Ishikawa (cell line): ENCODE data around the gene COL23A1.

Source experiments
- CEBPB ChIP-seq: IDR thresholded peaks from 2 replicates; pipeline ENCODE4 v1.6.1; 2012
- CREB1 ChIP-seq: IDR thresholded peaks from 2 replicates; pipeline ENCODE4 v1.6.1; 2012; ENCODE audit warnings: low read depth
- EGR1 ChIP-seq: IDR thresholded peaks from 2 replicates; pipeline ENCODE4 v1.6.1; 2012
- EP300 ChIP-seq: IDR thresholded peaks from 2 replicates; pipeline ENCODE4 v1.6.1; 2012; ENCODE audit warnings: borderline replicate concordance
- FOXM1 ChIP-seq: IDR thresholded peaks from 2 replicates; pipeline ENCODE4 v1.6.1; 2012; ENCODE audit warnings: low read depth, borderline replicate concordance
- NFIC ChIP-seq: IDR thresholded peaks from 2 replicates; pipeline ENCODE4 v1.6.1; 2012
- RAD21 ChIP-seq: IDR thresholded peaks from 2 replicates; pipeline ENCODE4 v1.6.1; 2012; ENCODE audit warnings: low read depth
- TAF1 ChIP-seq: IDR thresholded peaks from 2 replicates; pipeline ENCODE4 v1.6.1; 2012; ENCODE audit warnings: low read depth, mild to moderate bottlenecking
- TCF12 ChIP-seq: IDR thresholded peaks from 2 replicates; pipeline ENCODE4 v1.6.1; 2012; ENCODE audit warnings: low read depth
- TEAD4 ChIP-seq: IDR thresholded peaks from 2 replicates; pipeline ENCODE4 v1.6.1; 2012
- YY1 ChIP-seq: IDR thresholded peaks from 2 replicates; pipeline ENCODE4 v1.6.1; 2012; ENCODE audit warnings: low read depth
- ZBTB7A ChIP-seq: IDR thresholded peaks from 2 replicates; pipeline ENCODE4 v1.6.1; 2012; ENCODE audit warnings: low read depth
- TF ChIP-seq, protein P1 (sequence below): IDR thresholded peaks from 2 replicates; pipeline ENCODE4 v1.6.1; 2012
- TF ChIP-seq, protein P2 (sequence below): IDR thresholded peaks from 2 replicates; pipeline ENCODE4 v1.6.1; 2012
- TF ChIP-seq, protein P3 (sequence below): IDR thresholded peaks from 2 replicates; pipeline ENCODE4 v1.6.1; 2012; ENCODE audit warnings: low read depth, mild to moderate bottlenecking

The COL23A1 gene

DNA sequence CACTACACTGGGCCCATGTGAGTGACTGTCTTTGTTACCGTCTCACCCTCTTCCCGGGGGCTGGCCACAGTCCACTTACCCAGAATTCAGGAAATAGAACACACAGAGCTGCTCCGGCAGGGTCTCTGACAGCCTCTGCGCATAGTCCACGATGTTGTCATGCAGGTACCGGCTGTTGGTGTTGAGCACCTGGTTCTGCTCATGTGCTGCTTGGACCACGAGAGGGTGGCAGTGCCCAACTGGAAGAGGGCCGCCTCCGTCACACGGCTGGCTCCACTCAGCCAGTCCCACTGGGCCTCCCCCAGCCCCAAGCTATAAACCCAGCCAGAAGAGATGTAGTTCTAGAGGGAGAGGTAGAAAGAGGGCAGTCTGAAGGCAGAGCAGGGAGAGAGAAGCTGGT is 360.3 kb downstream of the COL23A1 start:
- TF ChIP-seq EGR1 (no peak), YY1 (no peak), TCF12 (no peak), NFIC (no peak), CREB1 (no peak), CEBPB (no peak), ZBTB7A (no peak), TEAD4 (no peak), RAD21 (no peak), EP300 (no peak), TAF1 (no peak)
- TF ChIP-seq, protein P1, sequence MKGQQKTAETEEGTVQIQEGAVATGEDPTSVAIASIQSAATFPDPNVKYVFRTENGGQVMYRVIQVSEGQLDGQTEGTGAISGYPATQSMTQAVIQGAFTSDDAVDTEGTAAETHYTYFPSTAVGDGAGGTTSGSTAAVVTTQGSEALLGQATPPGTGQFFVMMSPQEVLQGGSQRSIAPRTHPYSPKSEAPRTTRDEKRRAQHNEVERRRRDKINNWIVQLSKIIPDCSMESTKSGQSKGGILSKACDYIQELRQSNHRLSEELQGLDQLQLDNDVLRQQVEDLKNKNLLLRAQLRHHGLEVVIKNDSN = no peak
- TF ChIP-seq, protein P2, sequence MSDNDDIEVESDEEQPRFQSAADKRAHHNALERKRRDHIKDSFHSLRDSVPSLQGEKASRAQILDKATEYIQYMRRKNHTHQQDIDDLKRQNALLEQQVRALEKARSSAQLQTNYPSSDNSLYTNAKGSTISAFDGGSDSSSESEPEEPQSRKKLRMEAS = no peak

DNA sequence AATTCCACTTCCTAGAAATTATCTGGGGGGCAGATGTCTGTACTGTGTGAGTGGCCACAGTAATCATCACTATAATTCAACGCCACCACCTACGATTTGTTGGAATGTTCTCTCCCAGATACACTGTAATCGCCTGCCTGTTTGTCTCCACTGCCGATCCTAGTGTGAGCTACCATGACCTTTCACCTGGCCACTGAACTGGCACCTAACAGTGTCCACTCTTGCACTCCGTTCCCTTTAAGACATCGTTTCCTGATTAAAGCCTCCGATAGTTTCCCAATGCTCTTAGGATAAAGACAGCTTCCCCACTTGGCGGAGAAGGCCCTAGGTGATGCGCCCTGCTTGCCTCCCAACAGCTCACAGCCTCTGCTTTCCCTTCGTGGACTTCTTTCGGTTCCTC is 361.6 kb downstream of the COL23A1 start:
- TF ChIP-seq EP300 = no peak
- no peak for TF ChIP-seq EGR1
- no peak for TF ChIP-seq YY1
- TF ChIP-seq, protein P3, sequence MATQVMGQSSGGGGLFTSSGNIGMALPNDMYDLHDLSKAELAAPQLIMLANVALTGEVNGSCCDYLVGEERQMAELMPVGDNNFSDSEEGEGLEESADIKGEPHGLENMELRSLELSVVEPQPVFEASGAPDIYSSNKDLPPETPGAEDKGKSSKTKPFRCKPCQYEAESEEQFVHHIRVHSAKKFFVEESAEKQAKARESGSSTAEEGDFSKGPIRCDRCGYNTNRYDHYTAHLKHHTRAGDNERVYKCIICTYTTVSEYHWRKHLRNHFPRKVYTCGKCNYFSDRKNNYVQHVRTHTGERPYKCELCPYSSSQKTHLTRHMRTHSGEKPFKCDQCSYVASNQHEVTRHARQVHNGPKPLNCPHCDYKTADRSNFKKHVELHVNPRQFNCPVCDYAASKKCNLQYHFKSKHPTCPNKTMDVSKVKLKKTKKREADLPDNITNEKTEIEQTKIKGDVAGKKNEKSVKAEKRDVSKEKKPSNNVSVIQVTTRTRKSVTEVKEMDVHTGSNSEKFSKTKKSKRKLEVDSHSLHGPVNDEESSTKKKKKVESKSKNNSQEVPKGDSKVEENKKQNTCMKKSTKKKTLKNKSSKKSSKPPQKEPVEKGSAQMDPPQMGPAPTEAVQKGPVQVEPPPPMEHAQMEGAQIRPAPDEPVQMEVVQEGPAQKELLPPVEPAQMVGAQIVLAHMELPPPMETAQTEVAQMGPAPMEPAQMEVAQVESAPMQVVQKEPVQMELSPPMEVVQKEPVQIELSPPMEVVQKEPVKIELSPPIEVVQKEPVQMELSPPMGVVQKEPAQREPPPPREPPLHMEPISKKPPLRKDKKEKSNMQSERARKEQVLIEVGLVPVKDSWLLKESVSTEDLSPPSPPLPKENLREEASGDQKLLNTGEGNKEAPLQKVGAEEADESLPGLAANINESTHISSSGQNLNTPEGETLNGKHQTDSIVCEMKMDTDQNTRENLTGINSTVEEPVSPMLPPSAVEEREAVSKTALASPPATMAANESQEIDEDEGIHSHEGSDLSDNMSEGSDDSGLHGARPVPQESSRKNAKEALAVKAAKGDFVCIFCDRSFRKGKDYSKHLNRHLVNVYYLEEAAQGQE = no peak
- TF ChIP-seq RAD21 = no peak
- no peak for TF ChIP-seq ZBTB7A

DNA sequence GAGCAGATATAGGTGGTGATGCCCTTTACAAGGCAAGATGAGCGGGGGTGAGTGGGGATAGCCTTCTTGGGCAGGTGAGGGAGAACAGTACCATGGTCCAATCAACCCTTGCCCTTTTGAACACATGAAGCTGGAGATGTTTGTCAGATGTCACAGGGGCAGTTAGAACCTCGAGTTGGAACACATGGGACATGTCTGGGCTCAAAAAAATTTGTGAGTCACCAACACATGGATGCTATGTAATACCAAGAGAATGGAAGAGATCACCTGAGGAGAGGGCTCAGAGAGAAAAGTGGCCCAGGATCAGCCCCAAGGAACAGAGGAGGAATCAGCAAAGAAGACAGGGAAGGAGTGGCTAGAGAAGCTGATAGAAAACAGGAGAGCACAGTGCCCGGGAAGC is 362.3 kb downstream of the COL23A1 start:
- no peak for TF ChIP-seq TEAD4
- TF ChIP-seq EP300 = no peak
- TF ChIP-seq FOXM1 = no peak
- TF ChIP-seq TCF12 = no peak
- TF ChIP-seq, protein P1 = no peak
- TF ChIP-seq NFIC = no peak
- TF ChIP-seq, protein P2 = no peak
- TF ChIP-seq RAD21 = no peak
- TF ChIP-seq TAF1 = no peak
- no peak for TF ChIP-seq CEBPB
- TF ChIP-seq EGR1 = no peak
- TF ChIP-seq ZBTB7A = no peak
- TF ChIP-seq, protein P3 = no peak
- TF ChIP-seq CREB1 = no peak
- TF ChIP-seq YY1 = no peak

DNA sequence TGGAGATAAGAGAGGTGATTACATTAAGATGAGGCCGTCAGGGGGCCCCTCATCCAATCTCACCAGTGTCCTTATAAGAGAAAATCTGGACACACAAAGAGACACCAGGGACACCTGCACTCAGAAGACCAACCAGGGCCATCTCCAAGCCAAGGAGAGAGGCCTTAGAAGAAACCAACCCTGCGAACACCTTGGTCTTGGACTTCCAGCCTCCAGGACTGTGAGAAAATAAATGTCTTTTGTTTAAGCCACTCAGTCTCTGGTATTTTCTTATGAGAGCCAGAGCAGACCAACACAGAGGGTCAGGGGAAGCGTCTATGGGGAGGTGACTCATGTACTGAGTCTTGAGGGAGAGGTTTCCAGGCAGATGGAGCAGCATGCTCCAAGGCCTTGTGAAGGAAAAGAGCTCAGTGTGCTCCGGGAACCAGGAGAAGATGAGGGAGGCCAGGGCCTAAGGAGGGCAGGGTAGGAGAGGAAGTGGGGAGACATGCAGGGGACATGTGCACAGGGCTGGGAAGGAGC is 363.0 kb downstream of the COL23A1 start:
- TF ChIP-seq TEAD4 = no peak
- no peak for TF ChIP-seq RAD21
- TF ChIP-seq, protein P1 = no peak
- TF ChIP-seq TCF12 = no peak
- TF ChIP-seq YY1 = no peak
- TF ChIP-seq EGR1 = no peak
- TF ChIP-seq, protein P2 = no peak
- no peak for TF ChIP-seq FOXM1
- no peak for TF ChIP-seq CEBPB
- no peak for TF ChIP-seq TAF1
- no peak for TF ChIP-seq NFIC
- no peak for TF ChIP-seq EP300
- no peak for TF ChIP-seq ZBTB7A
- TF ChIP-seq, protein P3 = no peak
- no peak for TF ChIP-seq CREB1
